Hypothalamus (tissue), 51 donors: ENCODE data around the gene PIAS4.

Source experiments
- DNase-seq, 51 donors: peaks; one replicate each; lab custom pipeline; 2025; lab: John Stamatoyannopoulos, UW

Gene PIAS4

DNA sequence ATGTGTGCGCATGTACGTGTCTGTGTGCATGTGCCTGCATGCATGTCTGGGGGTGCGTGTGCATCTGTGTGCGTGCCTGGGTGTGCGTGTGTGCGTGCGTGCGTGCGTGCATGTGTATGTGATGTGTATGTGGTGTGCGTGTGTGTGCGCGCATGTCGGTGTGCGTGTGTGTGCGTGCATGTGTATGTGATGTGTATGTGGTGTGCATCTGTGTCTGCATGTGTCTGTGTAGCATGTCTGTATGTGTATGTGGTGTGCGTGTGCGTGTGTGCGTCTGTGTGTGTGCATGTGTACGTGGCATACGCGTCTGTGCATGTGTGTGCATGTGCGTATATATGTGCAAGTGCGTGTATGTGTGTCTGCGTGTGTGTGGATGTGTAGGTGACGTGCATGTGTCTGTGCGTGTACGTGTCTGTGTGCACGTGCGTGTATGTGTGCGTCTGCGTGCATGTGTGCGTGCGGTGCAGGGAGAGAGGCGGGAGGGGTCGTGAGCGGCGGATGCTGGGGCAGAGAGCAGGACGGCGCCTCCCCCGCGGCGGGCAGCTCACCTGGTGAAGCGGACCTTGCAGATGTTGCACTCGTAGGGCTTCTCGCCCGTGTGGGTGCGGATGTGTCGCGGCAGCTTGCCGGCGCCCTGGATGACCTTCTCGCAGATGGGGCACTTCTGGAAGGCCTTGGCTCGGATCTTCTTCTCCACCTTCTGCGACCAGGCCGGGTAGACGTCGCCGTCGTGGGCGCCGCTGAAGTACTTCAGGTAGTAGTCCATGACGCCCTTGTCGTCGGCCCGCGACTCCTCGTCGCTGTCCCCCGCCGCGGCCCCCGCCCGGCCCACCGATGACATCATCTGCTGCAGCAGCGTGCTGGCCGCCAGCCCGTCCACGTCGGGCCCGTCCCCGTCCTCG is 46.1 kb downstream of the PIAS4 start:
- no peak for DNase-seq

DNA sequence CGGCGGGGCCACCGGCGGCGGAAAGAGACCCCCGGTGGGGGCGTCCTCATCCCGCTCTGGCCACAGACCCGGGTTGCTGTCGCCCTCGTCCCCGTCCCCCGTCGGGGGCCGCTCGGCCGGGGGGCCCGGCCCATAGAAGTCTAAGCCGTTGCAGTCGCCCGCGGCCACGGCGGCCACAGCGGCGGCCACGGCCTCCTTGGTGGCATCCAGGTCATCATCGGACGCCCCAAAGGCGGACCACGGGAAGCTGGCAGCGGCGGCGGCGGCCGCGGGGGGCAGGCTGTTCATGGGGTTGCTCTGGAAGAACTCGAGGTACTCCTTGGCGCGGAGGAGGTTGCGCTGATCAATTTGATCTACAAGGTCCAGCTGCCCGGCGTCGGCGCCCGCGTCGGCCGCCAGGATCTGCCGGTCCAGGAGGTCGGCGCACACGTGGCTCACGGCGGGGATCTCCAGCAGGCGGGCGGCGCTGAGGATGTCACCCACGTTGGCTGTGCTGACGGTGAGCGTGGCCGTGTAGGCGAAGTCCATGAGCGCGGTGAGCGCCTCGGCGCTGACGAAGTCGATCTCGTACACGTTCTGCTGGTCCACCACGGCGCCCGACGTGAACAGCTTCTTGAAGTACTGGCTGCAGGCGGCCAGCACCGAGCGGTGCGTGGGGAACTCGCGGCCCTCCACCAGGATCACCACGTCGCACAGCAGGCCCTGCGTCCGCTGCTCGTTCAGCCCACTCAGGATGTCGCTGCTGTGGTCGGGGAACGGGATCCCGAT is 47.1 kb downstream of the PIAS4 start:
- DNase-seq, result no peak

DNA sequence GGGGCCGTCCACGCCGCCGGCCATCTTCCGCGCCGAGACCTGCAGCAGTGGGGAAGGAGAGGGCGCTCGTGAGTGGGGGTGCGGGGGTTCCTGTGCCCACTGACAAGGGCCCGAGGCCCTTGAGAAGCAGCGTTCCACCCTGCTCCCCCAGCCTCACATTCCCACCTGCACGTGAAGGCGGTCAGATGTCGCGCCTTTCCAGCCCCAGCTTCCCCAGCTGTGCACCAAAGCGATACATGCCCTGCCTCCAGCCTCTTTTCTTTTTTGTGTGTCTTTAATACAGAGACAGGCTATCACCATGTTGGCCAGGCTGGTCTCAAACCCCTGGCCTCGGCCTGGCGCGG is 47.6 kb downstream of the PIAS4 start:
- DNase-seq, result no peak

DNA sequence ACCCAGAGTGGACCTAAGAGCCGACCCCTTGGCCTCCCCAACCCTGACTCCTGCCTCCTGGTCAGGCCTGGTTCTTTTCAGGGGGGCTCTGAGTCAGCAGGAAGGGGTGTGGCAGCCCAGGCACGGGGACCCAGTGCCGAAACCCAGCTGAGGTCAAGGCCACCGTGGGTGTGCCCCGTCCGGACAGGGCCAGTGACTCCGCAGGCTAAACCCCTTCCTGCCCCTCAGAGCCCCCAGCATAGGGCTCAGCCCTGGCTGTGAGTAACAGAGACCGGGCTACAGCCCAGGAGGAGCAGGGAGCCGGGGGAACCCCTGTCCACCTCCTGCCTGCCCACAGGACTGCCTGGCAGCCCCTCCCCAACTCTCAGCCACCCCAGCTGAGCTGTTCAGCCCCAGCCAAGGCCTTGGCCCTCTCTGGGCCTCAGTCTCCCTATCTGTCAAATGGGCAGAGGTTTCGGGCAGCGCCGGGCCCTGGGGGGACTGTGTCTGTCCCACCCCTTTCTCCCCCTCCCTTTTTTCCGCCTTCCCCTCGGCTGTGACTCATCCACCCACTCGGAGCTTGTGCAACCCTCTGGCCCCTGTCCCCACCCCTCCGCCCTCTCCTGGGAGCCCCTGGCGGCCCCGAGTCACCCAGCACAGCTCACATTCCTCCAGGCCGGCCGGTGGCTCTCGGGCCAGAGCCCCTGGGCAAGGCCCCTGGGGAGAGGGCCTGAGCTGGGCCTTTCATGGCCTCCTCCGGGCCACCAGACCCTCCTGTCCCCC is 50.6 kb downstream of the PIAS4 start:
- peak in 20 of 51 donors; percentile 42 to 81 (median 62) for DNase-seq

DNA sequence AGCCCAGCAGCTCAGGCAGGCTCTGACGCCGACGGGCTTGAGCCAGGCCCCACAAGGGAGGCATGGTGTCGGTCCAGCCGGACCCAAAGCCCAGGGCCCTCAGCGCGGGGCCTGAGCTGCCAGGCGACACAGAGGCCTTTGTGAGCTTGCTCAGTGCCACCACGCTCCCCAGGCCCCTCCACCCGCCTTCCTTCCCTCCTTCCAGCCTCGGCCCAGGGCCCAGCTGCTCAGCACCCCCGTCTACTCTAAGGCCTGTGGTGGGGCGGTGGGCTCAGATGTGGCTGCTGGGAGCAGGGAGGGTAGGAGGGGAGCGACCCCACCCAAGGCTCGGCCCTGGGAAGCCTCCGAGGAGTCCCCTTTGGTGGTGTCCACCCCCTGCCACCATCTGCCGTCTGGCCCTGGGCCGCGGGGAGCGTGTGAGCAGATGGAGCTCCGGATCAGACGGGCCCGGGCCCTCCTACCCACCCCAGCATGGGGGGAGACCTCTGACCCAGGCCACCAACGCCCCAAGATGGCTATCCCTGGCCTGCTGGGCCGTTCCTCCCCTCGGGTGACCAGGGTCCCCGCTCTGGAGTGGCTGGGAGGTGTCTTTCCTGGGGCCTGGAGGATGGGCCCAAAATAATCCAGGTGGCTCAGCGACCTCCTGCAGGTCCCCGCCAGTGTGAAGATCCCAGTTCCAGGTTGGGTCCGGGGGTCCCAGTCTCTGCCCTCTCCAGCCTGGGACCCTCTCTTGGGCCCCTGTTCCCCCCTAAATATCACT is 51.3 kb downstream of the PIAS4 start:
- DNase-seq, result peak in 47 of 51 donors; percentile 20 to 86 (median 69)

DNA sequence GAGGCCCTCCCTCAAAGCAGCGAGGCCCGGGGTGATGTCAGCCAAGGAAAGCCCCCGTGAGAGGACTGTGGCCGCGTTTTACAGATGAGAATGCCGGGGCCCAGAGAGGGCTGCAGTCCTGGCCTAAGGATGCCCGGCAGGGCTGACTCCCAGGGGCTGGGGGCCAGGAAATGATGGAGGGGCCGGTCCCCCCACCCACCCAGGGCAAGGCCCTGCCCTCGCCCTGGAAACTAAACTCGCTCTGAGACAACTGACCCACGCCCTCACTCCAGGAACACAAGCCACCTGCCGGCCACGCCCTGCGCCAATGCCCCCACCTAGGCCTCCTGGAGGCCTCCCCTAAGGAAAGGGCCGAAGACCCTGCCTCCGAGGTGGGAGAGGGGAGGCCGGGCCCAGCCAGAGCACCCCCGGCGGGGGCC is 51.9 kb downstream of the PIAS4 start:
- DNase-seq, result no peak

DNA sequence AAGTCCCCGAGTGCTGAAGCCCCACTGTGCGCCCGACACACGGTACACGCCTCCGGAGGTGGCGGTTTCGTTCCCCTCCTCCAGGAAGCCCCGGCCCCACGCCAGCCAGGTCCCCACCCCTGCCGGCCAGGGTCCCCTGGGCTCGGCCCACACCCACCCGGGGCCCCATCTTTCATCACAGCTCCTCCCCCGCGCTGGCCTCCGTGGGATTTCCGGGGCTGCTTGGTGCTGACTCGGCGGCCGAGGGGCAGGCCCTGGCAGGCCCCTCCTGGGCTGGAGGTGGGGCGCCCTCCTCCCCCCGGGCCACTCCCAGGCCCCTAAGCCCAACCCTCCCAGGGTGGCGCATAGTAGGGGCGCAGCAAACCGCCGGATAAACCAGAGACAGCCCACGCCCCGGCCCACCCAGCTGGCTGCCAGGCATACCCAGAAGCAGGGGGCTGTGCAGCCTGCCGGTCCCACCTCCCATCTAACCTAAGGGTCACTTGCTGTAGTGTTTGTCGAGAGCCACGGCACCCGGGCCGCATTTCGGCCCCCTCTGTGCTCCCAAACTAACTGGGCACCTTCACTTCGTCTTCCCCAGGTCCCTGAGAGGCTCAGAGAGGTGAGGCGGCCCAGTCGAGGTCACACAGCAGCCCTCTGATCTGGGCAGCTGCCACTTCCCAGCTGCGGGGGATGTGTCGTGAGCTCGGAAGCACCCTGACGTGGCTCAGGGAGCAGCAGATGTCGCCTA is 52.5 kb downstream of the PIAS4 start:
- DNase-seq, result no peak

DNA sequence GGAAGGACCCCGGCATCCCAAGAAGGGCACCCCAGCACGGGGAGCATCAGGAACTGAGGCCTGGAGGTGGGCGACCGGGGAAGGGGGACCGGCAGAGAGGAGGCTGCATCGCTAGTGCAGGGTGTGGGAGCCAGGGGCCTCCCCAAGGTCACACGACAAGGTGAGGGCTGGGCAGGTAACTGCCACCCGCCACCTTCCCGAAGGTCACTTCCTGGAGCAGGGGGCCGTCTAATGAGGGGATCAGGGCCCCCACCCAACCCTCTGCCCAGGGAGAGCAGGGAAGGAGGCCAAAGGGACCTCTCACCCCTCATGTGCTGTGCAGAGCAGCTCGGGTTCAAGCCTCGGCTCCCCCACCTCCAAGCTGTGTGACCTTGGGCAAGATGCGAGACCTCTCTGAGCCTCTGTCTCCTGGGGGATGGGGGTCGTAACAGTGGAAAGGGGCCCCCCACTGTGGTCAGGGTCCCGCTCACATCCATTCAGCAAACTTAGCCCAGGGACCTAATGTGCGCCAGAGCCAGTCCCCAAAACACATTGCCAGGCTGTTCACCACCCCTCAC is 53.2 kb downstream of the PIAS4 start:
- DNase-seq, result no peak

DNA sequence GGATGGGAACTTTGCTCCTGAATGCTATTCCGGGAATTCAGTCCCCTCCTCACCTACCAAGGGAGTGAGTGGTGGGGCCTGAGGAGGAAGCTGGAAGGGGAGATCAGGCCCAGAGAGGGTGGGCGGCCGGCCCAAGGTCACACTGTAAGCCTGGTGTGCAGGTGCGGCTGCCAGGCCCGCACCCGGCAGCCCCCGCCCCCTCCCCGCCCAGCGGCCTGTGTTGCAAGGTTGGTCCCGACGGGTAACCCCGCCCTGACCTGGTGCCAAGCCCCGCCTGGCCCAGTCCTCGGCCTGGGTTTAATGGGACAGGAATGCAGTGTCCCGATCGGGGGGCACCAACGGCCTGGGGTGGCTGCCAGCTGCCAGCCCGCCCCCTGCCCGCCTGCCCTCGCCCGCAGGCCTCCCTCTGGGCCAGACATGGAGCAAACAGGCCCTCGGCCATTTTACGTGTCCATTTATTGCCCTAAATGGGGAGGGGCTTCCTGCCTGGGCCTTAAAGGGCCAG is 53.7 kb downstream of the PIAS4 start:
- DNase-seq, result peak in 6 of 51 donors; percentile 24 to 38 (median 29)

DNA sequence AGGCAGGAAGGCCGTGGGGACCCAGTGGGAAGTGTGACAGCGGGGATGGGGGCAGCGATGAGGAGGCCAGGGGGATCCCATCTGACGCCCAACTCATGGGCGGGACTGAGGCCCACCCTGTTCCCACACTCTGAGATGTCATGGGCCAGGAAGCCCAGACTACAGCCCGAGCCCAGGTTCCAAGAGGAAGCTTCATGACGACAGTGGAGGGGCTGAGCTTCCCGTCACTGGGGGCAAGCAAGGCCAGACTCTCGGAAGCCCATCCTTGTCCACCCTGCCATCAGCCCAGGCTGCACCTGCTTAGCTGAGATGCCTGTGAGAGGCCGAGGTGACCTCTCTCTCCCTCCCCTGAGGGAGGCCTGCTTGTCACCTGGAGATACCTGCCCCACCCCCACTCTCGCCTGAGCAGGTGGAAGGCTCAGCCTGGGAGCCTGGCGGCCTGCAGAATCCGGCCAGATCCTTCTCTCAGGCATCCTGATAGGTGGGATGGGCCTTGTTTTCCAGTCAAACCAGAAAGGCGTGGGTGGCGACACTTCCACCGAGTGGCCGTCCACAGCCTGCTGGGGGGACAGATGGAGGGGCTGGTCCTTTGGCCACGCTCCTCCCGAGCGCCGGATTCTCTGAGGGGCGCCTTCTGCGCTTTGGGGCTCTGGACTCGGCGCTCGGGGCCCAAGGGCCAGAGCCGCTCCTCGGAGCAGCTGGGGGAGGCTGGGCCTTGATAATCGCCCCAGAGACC is 54.3 kb downstream of the PIAS4 start:
- DNase-seq, result no peak

DNA sequence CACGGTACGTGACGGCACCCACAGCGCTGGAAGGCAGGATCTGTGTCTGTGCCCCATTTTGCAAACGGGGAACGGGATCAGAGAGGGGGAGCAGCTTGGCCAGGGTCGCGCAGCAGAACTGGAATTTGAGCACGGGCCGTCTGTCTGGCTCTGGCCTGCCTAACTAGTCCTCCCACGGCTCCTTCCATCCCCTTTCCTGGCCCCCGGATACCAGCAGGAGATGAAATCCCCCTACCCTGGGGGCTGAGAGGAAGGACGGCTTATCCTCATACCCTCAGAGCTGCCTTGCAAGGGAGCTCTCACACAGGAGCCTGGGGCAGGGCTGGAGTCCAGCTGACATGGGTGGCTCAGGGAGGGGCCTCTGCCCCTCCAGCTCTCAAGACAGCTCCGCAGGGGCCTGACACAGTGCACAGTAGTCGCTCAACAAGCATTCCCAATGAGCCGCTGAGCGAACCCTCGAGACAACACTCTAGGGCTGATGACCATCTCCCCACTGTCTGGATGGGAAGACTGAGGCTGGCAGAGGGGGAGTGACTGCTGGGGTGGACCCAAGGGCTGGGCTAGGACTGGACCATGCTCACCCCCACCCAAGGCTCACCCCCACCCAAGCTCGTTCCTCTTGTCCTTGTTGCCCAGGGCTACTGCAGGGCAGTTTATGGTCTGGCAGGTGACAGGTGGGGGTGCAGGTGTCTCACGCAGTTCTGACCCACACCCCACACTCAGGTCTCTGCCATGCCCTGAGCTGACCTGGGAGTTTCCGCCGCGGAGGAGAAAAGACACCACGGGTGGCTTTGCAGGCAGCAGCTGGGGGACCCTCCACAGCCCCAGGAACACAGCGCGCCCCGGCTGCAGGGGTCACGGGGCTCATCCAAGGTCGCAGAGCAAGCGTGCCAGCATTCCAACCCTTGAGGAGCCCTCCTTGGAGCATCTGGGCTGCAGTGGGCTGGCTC is 55.2 kb downstream of the PIAS4 start:
- DNase-seq, result no peak

DNA sequence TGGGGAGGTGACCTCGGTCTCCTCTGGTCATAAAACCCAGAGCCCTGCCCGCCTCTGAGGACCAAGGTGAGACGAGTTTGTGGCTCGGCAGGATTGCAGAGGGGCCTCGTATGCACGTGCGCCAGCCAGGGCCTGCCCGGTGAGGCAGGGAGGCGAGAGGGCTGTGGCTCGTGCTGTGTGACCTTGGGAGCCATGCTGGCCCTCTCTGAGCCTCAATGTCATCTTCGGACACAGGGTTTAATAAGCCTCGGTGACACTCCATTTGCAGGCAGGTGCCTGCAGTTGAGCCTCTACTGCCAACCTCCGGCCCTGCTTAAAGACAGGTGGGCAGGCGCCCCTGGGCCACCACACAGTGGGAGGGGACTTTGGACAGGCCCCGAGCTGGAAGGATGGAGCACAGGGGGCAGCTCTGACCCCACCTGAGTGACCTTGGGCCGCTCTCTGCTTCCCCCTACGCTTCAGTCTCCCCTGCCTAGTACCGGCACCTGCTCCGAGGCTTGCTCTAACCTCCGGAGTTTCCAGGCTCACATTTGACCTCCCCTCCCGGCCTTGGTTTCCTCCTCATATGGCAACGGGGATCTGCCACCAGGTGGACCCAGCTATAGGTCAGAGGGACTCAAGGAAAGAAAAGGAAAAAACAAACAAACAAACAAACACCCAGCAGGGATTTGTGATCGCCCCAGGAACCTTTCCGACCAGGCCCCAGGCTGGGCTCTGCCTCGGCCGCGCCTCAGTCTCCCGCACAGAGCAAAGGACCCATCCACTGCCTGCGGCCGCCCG is 56.0 kb downstream of the PIAS4 start:
- DNase-seq, result no peak

DNA sequence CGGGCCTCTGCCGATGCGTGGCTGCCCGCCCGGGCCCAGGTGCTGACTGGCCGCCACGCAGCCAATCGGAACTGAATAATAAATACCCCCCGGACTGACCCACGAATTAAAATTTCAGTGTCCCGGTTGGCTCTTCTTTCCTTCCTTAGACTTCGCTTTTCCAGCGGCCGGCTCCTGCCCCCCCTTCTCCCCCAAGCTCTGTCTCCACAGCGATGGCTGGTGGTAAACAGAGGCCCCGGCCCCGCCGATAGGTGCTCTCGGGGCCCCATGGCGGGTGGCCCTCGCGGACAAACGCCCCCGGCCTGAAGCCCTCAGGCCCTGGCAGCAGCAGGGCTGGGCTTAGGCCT is 56.6 kb downstream of the PIAS4 start:
- DNase-seq, result peak in 14 of 51 donors; percentile 28 to 67 (median 46)

DNA sequence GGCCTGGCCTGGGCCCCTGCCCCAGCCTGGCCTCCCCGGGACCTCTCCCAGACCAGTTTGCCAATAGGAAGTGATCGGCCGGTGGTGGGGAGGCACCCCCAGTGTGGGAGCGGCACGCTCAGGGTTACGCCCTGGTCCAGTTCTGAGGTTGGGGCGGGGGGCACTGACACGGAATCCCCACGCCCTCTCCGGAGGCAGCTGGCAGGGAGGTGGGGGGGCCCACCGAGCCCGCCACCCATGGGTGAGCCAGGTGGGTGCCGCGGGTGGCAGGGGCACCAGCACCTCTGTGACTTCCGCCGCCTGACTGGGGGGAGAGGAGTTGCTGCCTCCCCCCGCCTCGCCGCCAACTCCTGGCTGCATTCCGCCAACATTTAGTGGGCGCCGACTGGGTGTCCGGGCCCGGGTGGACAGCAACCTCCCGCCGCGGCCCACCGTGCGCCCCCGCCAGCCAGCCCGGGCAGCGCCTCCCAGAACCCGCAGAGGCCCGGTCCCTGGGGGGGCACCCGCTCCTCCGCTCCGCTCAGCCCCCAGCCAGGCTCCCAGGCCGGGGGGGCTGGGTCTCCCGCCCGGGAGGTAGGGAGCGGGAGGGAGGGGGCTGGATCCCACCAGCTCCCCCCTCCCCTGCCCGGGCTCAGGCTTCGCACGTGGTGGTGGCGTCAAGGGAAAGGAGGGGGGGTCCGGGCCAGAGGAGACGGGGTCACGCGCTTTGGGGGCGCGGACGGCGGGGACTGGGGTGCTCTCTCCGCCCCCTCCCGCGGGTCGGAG is 57.1 kb downstream of the PIAS4 start:
- peak in 45 of 51 donors; percentile 20 to 87 (median 57) for DNase-seq

DNA sequence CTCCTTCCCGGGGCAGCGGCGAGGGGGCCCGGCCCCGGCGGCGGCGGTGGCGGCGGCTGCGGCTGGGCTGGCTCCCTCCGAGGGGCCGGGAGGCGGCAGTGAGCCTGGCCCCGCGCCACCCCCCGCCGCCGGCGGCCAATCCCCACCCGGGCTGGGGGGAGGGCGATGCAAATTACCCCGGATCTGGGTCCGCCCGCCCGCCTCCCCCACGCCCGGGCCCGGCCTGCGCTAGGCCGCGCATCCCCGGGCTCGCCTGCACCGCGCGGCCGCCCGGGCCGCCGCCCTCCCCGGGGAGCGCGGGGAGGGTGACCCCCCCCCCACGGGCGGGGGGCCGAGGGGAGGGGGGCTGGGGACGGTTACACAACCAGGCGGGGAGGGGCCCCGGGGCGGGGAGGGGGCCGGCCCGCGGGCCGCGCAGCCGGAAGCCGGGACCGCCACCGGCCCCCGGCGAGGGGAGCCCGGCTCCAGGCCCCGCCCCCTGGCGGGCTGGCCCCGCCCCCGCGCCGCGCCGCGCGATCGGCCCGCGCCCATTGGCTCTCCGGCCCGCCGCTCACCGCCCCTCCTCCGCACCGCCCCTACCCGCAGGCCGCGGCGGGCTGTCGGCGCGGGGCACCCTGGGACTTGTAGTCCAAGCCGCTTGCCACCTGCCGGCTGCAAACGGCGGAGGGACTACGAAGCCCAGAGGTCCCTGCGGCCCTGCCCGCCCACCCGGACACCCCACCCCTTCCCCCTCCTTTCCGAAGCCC is 58.1 kb downstream of the PIAS4 start:
- peak; percentile 42 to 98 (median 93) for DNase-seq
